Measurements from ENCODE around the gene FEM1A.

- TF ChIP-seq CTCF (conservative IDR thresholded peaks at IDR 0.05) (no peak), EZH2 (IDR thresholded peaks at IDR 0.05; ENCODE audit: low read depth) (no peak)
Observed at GRCh38 chr19:4763021-4763420, 28.5 kb upstream of the FEM1A start.

Measured in PC-9 (cell line).